ENCODE data around the gene LAMC1.

DNA sequence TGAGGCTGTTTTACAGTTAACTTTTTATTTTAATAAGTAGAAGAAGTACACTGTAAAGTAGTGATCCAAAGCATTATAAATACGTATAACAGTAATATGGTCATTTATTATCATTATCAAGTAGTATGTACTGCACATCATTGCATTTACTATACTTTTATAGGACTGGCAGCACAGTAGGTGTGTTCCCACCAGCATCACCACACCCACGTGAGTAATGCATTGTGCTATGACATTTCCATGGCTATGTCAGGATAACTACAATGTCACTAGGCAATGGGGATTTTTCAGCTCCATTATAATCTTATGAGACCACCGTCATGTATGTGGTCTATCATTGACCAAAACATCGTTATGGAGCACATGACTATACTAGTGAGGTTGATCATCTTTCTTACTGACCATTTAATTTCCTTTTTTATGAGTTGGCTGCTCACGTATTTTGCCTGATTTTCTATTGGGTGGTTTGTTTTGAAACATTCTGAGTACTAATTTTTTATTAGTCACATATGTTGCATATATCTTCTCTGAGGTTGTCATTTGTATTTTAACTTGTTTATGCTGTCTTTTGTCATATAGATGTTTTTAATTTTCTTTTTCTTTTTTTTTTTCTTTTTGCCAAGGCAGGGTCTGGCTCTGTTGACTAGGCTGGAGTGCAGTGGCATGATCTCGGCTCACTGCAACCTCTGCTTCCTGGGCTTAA lies 44.9 kb upstream of the LAMC1 start:
- TF ChIP-seq, protein P1, sequence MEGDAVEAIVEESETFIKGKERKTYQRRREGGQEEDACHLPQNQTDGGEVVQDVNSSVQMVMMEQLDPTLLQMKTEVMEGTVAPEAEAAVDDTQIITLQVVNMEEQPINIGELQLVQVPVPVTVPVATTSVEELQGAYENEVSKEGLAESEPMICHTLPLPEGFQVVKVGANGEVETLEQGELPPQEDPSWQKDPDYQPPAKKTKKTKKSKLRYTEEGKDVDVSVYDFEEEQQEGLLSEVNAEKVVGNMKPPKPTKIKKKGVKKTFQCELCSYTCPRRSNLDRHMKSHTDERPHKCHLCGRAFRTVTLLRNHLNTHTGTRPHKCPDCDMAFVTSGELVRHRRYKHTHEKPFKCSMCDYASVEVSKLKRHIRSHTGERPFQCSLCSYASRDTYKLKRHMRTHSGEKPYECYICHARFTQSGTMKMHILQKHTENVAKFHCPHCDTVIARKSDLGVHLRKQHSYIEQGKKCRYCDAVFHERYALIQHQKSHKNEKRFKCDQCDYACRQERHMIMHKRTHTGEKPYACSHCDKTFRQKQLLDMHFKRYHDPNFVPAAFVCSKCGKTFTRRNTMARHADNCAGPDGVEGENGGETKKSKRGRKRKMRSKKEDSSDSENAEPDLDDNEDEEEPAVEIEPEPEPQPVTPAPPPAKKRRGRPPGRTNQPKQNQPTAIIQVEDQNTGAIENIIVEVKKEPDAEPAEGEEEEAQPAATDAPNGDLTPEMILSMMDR (IDR thresholded peaks at IDR 0.05 in 2 of 3, conservative IDR thresholded peaks at IDR 0.05 in 1 of 3; ENCODE audit: borderline replicate concordance in 1 of 3, insufficient read depth in 1 of 3, low read depth in 2 of 3, low read length in 2 of 3): no peak
- no peak for TF ChIP-seq FOSL1 (IDR thresholded peaks at IDR 0.05; ENCODE audit: low read depth)

All from HCT116 (cell line).